Activated T-helper 2 cell treated with anti-CD3 and anti-CD28 coated beads, Interferon-gamma antibody, Interleukin-2, Interleukin-4, amounts not matched to agents 10 μg/mL and 5 μg/mL and 100 μg/mL, durations not matched to agents 14 hours and 24 hours and 36 hours (primary cell): Measurements from ENCODE around the gene CFAP90. TPM values are rescaled to one million over a fixed set of nuclear protein-coding genes. Genes with fewer than 3 reads are reported as not detected.

ENCODE experiments used
- DNase-seq: peaks from one replicate; pipeline ENCODE4 v3.0.0; 2021; ENCODE audit warnings: low spot score
- H3K27ac Mint-ChIP-seq: one replicate; pipeline ENCODE4 v1.8.0; 2021; ENCODE audit warnings: mixed read lengths
- H3K27me3 Mint-ChIP-seq: one replicate; pipeline ENCODE4 v1.8.0; 2021; ENCODE audit warnings: low read depth, mixed read lengths
- H3K36me3 Mint-ChIP-seq: one replicate; pipeline ENCODE4 v1.8.0; 2021; ENCODE audit warnings: low read depth, mixed read lengths
- H3K4me1 Mint-ChIP-seq: one replicate; pipeline ENCODE4 v1.8.0; 2021; ENCODE audit warnings: low read depth, mixed read lengths
- H3K4me3 Mint-ChIP-seq: one replicate; pipeline ENCODE4 v1.8.0; 2021; ENCODE audit warnings: low read depth, mild to moderate bottlenecking, moderate library complexity, mixed read lengths
- H3K9me3 Mint-ChIP-seq: one replicate; pipeline ENCODE4 v1.8.0; 2021; ENCODE audit warnings: mixed read lengths
- intact Hi-C: fragments of 100-400 bp; cut with micrococcal nuclease; formaldehyde crosslinking; loops from one replicate; pipeline ENCODE4 v1.15.1; 2023
- total RNA-seq: library from RNA; stranded (reverse); gene quantifications from 2 replicates; pipeline ENCODE4 v1.2.3, GENCODE V29; 2022

CFAP90 gene
- total RNA-seq, 1 donor from 2014 or later = not detected

DNA sequence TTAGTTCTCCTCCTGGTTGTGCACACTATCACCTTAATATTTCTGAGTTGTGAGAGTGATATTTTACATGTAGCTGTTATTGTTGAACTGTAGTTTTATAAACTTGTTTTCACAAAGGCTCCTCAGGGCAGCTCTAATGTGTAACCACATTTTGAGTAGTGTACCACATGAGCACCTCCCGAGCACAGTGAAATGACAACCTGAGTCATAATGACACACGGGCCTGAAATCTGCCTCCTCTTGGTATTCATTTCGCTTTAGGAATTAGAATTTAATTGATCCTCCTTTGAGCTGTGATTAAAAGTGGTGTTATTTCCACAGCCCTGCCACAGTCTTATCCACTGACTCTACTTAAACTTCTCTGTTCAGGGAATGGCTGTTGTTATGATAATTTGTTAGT lies 25.9 kb upstream of the CFAP90 start:
- H3K27ac Mint-ChIP-seq = no peak overlapping the region
- intact Hi-C loops = loop anchor here (10.0 kb wide), 1 partner anchor 1382 kb away; no protein-coding TSS in a partner anchor
- no peaks in the 10 kb centered on the region for H3K9me3 Mint-ChIP-seq
- DNase-seq = no peak
- H3K4me1 Mint-ChIP-seq = peaks cover 47% of the 10 kb centered on the region
- no peak overlapping the region for H3K4me3 Mint-ChIP-seq
- no peaks in the 10 kb centered on the region for H3K27me3 Mint-ChIP-seq
- peaks cover 92% of the 10 kb centered on the region for H3K36me3 Mint-ChIP-seq

DNA sequence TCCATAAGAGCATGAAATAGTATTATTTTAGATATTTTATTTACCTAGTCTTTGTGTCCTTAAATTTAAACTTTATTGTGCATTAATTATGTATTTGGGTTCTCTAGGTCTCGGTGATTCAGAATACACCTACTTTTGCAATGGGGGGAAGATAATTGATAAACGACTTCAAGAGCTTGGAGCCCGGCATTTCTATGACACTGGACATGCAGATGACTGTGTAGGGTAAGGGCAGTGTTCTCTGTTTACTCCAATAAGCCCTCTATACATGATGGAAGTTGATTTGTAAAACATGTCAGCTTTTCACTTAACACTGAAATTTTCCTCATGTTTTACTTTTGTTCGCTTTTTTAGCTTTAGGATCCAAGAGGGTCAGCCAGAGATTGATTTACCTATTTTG lies 24.2 kb upstream of the CFAP90 start:
- no peak overlapping the region for H3K27ac Mint-ChIP-seq
- peaks cover 62% of the 10 kb centered on the region for H3K4me1 Mint-ChIP-seq
- H3K27me3 Mint-ChIP-seq = no peaks in the 10 kb centered on the region
- no peaks in the 10 kb centered on the region for H3K9me3 Mint-ChIP-seq
- intact Hi-C loops = loop anchor here (10.0 kb wide), 1 partner anchor 1380 kb away; no protein-coding TSS in a partner anchor
- no peak overlapping the region for H3K4me3 Mint-ChIP-seq
- DNase-seq = no peak
- peaks cover 90% of the 10 kb centered on the region for H3K36me3 Mint-ChIP-seq

DNA sequence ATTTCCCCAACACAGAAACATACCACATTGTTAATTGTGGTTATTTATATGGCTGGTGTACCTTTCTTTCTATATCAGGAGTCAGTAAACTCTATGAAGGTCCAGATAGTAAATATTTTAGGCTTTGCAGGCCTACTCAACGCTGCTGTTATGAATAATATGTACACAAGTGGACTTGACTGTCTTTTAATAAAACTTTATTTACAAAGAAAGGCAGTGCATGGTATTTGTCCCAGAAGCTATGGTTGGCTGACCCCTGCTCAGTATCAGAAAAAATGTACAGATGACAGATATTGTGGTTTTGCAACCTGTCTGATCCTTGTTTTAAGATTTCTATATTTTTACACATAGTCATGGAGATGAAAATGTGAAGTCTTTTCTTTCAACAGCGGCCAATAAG lies 23.7 kb upstream of the CFAP90 start:
- Mint-ChIP-seq H3K9me3 (no peaks in the 10 kb centered on the region), H3K4me1 (peaks cover 66% of the 10 kb centered on the region), H3K36me3 (peaks cover 85% of the 10 kb centered on the region), H3K27ac (no peak overlapping the region), H3K27me3 (no peaks in the 10 kb centered on the region), H3K4me3 (no peak overlapping the region)
- DNase-seq = no peak
- intact Hi-C loops = loop anchor here (10.0 kb wide), 1 partner anchor 1380 kb away; no protein-coding TSS in a partner anchor

DNA sequence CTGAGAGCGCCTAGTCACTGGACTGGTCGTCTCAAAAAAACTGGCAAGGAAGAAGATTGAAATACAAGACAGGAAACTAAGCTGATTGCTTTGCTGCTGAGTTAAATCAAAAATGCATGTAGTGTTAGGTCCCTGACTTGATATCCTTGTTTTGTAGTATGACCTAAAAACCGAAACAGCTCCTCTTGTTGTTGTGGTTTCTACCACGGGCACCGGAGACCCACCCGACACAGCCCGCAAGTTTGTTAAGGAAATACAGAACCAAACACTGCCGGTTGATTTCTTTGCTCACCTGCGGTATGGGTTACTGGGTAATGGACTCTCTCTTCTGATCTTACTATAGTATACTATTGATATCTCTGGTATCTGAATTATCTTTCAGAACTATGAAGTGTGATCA lies 22.3 kb upstream of the CFAP90 start:
- H3K4me3 Mint-ChIP-seq = peak overlapping the region; percentile 19
- no peaks in the 10 kb centered on the region for H3K27me3 Mint-ChIP-seq
- peaks cover 60% of the 10 kb centered on the region for H3K4me1 Mint-ChIP-seq
- DNase-seq = peak; percentile 36
- H3K36me3 Mint-ChIP-seq = peaks cover 73% of the 10 kb centered on the region
- H3K27ac Mint-ChIP-seq = peak overlapping the region; percentile 6
- intact Hi-C loops = loop anchor here (10.0 kb wide), 1 partner anchor 1378 kb away; no protein-coding TSS in a partner anchor
- no peaks in the 10 kb centered on the region for H3K9me3 Mint-ChIP-seq

DNA sequence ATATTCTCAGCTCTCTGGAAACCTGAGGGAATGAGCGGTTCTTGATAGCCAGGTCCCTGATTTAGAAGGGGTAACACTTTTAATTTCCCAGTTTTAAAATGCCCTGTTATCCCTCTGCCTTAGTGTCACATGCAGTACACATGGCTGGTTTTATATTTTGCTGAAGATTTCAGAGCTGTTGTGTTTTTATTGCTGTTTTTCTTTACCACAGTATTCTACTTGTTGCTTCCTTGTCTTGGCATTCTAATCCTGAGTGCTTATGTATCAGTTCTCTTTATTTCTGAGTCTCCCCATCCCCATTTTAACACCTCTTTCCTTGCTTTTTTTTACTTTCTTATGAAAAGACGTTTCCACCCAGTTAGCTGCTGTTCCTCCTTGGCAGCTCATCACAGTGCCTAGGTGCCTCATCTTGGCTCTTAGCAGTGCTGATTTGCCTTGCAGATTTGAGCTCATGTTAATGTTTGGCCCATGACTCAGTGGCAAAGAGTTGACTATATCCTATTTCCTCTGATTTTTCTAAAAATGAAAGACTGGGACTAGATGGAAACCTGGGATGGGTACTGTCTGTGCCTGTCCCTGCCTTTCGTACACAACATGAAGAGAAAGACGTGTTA lies 21.7 kb upstream of the CFAP90 start:
- H3K27ac Mint-ChIP-seq = peak overlapping the region; percentile 6
- intact Hi-C loops = loop anchor here (10.0 kb wide), 1 partner anchor 1378 kb away; no protein-coding TSS in a partner anchor
- H3K4me3 Mint-ChIP-seq = peak overlapping the region; percentile 19
- peaks cover 67% of the 10 kb centered on the region for H3K36me3 Mint-ChIP-seq
- H3K9me3 Mint-ChIP-seq = no peaks in the 10 kb centered on the region
- peaks cover 58% of the 10 kb centered on the region for H3K4me1 Mint-ChIP-seq
- DNase-seq = no peak
- no peaks in the 10 kb centered on the region for H3K27me3 Mint-ChIP-seq

DNA sequence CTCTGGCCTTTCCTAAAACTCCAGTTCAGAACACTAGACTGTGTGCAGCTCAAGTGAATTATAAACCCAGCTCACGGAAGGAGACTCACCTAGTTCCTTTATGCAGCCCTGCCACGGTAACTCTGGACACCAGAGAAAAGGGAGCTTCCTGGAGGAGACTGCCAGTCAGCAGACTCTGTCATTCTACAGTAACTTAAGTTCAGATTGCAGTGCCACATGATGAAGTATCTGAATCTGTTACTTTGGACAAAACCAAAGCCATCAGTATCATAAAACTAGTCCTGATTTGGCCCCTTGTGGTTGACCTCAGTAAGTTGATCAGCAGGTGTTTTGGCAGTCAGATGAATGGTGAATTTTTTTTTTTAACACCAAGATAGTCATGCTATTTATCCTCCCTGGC lies 20.7 kb upstream of the CFAP90 start:
- intact Hi-C loops = loop anchor here (10.0 kb wide), 1 partner anchor 1377 kb away; no protein-coding TSS in a partner anchor
- Mint-ChIP-seq H3K27me3 (no peaks in the 10 kb centered on the region), H3K27ac (no peak overlapping the region), H3K36me3 (peaks cover 67% of the 10 kb centered on the region), H3K4me1 (peaks cover 60% of the 10 kb centered on the region), H3K4me3 (peak overlapping the region; percentile 18), H3K9me3 (no peaks in the 10 kb centered on the region)
- DNase-seq = no peak

DNA sequence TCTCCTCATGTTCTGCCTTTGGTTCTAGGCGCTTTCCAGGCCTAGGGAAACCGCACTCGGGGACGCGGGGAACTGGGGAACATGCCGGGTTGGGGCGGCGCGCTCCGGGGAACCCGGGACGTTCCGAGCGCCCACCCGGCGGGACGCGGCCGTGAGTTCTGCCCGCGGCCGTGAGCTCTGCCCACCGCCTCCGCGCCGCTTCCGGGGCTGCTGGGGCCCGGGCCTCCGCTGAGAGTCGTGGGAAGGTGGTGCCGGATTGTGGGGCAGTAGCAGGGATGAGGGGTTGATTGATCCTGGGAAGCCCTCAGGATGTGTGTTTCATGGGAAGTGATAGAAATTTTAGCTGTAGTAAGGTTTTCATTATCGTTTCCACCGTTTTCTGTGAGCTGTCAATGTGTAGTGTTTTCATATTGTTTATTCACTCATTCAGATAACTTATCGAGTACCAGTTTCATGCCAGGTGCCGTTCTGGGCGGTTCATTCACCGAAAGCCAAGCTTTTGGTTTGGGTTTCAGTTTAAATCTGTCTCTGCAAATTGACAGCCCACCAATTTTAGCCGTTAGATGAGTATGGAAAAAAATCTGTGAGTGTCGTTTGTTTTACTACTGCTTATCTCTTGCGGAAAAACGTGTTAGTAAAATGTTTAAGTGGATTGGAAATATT lies 18.7 kb upstream of the CFAP90 start:
- Mint-ChIP-seq H3K4me1 (peaks cover 64% of the 10 kb centered on the region), H3K9me3 (no peaks in the 10 kb centered on the region), H3K36me3 (peaks cover 66% of the 10 kb centered on the region), H3K27ac (peak overlapping the region; percentile 83), H3K4me3 (peak overlapping the region; percentile 90), H3K27me3 (no peaks in the 10 kb centered on the region)
- DNase-seq = peak; percentile 24
- intact Hi-C loops = loop anchor here (1.0 to 10.0 kb wide), 5 partner anchors 9 to 1375 kb away; partner anchors contain the start of genes NSUN2 and SRD5A1

DNA sequence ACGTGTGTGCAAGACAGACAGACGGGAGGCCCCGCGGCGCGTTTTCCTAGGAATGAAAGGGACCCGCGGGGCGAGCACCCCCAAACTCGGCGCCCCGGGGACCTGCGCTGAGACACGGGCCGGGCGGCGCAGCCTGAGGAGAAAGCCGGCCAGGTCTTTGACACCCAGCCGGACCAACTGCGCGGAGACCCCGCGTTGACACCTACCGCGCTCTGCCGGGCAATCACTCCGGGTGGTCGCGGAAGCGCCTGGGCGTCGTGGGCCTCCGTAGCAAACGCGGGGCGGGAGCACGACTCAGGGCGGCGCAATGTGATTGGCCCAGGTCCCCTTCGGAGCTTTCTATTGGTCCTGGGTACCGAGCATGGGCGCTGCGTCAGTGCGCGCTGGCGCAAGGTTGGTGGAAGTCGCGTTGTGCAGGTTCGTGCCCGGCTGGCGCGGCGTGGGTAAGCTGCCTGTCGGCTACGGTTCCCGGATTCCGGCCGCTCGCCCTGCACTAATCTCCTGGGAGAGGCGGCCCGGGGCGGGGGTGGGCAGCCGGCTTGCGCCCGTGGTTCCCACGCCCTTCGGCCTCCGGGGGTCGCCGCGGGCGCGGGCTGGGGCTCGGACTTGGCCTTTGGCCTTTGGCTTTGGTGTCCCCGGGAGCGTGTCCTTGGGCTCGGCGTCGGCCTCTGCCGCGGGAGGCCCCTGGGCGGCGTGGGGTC lies 18.0 kb upstream of the CFAP90 start, which contains the start of the genes FASTKD3 and MTRR:
FASTKD3 (minus strand) TSS at position 259 of the 701 bp plus-strand sequence. CDS start 948 bp downstream, outside the sequence.
MTRR (plus strand) TSS at position 376 of the 701 bp plus-strand sequence. CDS start 1,647 bp downstream, outside the sequence.
- intact Hi-C loops = loop anchor here (1.0 to 10.0 kb wide), 4 partner anchors 9 to 1234 kb away; partner anchors contain the start of genes NSUN2 and SRD5A1
- H3K27ac Mint-ChIP-seq = peak within 1 kb of the TSS; percentile 83
- H3K27me3 Mint-ChIP-seq = no peaks in the 10 kb centered on the region
- DNase-seq = peak; percentile 87
- peaks cover 60% of the 10 kb centered on the region for H3K36me3 Mint-ChIP-seq
- peaks cover 62% of the 10 kb centered on the region for H3K4me1 Mint-ChIP-seq
- H3K9me3 Mint-ChIP-seq = no peaks in the 10 kb centered on the region
- H3K4me3 Mint-ChIP-seq = peak within 1 kb of the TSS; percentile 99

DNA sequence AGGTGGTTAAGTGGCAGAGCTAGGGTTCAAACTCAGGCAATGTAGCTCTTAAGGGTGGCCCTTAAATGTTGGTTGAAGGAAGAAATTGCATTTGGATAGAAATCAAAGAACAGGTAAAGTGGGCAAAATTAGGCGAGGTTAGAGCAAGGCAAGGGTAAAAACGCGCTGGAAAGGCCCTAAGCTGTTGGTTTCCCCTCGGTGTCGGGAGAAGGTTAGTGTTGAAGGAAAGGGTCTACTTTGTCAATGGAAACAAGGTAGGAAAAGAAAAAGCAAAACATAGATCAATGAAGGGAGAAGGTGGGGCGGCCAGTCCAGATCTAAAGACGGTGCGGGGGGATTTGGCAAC lies 17.5 kb upstream of the CFAP90 start:
- intact Hi-C loops = loop anchor here (5.0 to 10.0 kb wide), 2 partner anchors 1041 to 1234 kb away; partner anchors contain the start of genes NSUN2 and SRD5A1
- Mint-ChIP-seq H3K36me3 (peaks cover 59% of the 10 kb centered on the region), H3K9me3 (no peaks in the 10 kb centered on the region), H3K4me3 (peak overlapping the region; percentile 99), H3K27ac (peak overlapping the region; percentile 71), H3K4me1 (peaks cover 58% of the 10 kb centered on the region), H3K27me3 (no peaks in the 10 kb centered on the region)
- DNase-seq = no peak

DNA sequence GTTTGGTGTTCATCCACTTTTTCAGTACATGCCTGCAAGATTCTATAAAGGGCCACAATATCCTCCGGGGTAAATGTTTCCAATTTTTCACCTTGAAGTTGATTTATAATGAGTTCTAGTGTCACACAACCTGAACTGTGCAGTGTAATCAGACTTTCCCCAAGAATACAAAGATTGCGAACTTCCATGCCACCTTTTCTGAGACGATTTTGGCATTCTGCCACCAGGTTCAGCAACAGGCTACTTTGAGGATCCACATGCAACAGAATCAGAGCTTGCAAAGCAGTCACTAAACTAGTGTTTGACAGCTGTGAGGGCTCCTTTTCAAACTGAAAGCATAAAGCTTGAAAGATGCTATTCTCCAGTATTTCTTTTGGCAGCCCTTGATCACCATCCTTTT lies 16.3 kb upstream of the CFAP90 start:
- Mint-ChIP-seq H3K4me1 (peaks cover 49% of the 10 kb centered on the region), H3K36me3 (peaks cover 58% of the 10 kb centered on the region), H3K27me3 (no peaks in the 10 kb centered on the region), H3K4me3 (peak overlapping the region; percentile 99), H3K27ac (no peak overlapping the region), H3K9me3 (no peaks in the 10 kb centered on the region)
- no peak for DNase-seq
- intact Hi-C loops = loop anchor here (5.0 to 10.0 kb wide), 2 partner anchors 1040 to 1232 kb away; partner anchors contain the start of genes NSUN2 and SRD5A1

DNA sequence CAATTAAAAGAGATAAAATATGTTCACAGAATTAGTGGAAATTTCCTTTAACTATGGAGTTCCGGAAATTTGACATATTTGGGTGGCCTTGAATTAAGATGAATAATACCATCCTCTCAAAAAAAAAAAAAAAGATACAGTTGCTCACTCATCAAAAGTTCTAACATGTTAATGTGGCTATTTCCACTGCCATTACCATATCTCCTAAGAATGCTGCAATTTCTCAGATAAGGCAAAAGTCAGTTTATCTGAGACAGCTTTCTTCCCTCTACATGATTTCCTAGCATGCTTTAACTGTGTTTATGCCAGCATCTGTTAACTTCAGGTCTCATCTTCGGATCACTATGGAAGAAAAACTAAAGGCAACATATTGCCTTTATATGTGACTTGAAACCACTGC lies 15.3 kb upstream of the CFAP90 start:
- Mint-ChIP-seq H3K36me3 (peaks cover 55% of the 10 kb centered on the region), H3K4me1 (peaks cover 40% of the 10 kb centered on the region), H3K9me3 (no peaks in the 10 kb centered on the region), H3K27ac (no peak overlapping the region), H3K4me3 (no peak overlapping the region), H3K27me3 (no peaks in the 10 kb centered on the region)
- intact Hi-C loops = loop anchor here (5.0 to 10.0 kb wide), 2 partner anchors 1039 to 1231 kb away; partner anchors contain the start of genes NSUN2 and SRD5A1
- no peak for DNase-seq

DNA sequence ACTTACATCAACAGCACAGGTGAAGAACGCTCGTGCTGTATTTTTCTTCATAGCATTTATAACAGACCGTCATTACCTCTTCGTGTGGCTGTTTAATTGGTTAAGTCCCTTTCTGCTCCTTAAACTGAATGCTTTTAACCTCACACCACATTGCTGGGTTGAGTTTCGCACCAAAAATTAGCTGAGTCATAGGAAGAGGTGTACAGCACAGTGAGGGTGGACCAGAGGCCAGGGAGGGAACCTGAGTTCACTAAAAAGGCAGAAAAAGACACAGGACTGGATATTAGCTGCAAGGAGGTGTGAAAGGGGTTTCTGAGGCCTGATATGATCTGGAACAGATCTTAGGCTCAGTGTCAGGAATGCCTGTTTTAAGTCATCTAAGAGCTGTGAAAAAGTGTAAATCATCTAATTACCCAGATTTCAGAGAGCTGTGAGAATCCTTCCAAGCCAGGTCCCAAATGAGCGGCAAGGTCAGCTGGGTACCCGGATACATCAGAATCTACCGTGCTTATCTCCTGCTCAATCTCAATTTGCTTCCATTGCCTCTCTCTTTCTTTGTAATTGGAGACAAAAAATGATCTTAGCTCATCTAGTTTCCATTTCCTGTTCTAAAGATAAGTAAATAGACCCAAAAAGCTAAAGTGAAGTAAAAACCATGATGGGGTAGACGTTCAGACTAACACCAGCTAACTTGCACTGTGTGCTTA lies 7.1 kb upstream of the CFAP90 start:
- Mint-ChIP-seq H3K4me1 (peaks cover 27% of the 10 kb centered on the region), H3K36me3 (peaks cover 45% of the 10 kb centered on the region), H3K27ac (peak overlapping the region; percentile 83), H3K9me3 (peaks cover 3% of the 10 kb centered on the region), H3K4me3 (peak overlapping the region; percentile 34), H3K27me3 (peaks cover 4% of the 10 kb centered on the region)
- intact Hi-C loops = loop anchor here (1.0 to 10.0 kb wide), 3 partner anchors 11 to 1093 kb away; partner anchors contain the start of genes FASTKD3 and MTRR
- DNase-seq = peak; percentile 28
